OCI-LY7 (cell line): ENCODE measurements around the gene CORO6. TPM values are rescaled to one million over a fixed set of nuclear protein-coding genes. Genes with fewer than 3 reads are reported as not detected.

ENCODE experiments used
- BruUV-seq: library from RNA; stranded (reverse); fragments of 400-500 nt; replicated peaks from 2 replicates; lab custom pipeline; 2021; lab: Mats Ljungman, UMichigan
- CTCF ChIA-PET: fragments of 300-600 bp; sonication (Branson Sonifier 250); formaldehyde crosslinking; loops from one replicate; lab custom pipeline; 2022; ENCODE audit warnings: antibody characterized with exemption; ENCODE audit not compliant: unreplicated experiment; lab: Charles Lee
- POLR2A ChIA-PET: fragments of 300-600 bp; sonication (Branson Sonifier 250); formaldehyde crosslinking; loops from one replicate; lab custom pipeline; 2022; ENCODE audit warnings: antibody characterized with exemption; lab: Charles Lee
- DNase-seq: peaks from one replicate; pipeline ENCODE4 v3.0.0-alpha.2; 2015; ENCODE audit warnings: low spot score
- H2AFZ ChIP-seq: fragments of 200-600 bp; sonication (generic), shearing (Covaris generic); 2 replicates; pipeline ENCODE4 v1.6.1; 2014; ENCODE audit warnings: mild to moderate bottlenecking, antibody characterized with exemption, low read length, moderate library complexity
- H3K27ac ChIP-seq: fragments of 200-600 bp; sonication (generic); 2 replicates; pipeline ENCODE4 v1.5.1; 2014; ENCODE audit warnings: mixed run types, low read depth, mild to moderate bottlenecking, moderate library complexity, low read length, inconsistent platforms; ENCODE audit not compliant: poor library complexity, severe bottlenecking
- H3K36me3 ChIP-seq: fragments of 200-600 bp; sonication (generic); 2 replicates; pipeline ENCODE4 v1.6.1; 2014; ENCODE audit warnings: mild to moderate bottlenecking, antibody characterized with exemption, low read length, moderate library complexity, mixed read lengths; ENCODE audit not compliant: insufficient read depth
- H3K4me1 ChIP-seq: fragments of 200-600 bp; sonication (generic); 2 replicates; pipeline ENCODE4 v1.5.1; 2014; ENCODE audit warnings: mild to moderate bottlenecking, low read length; ENCODE audit not compliant: insufficient read depth, poor library complexity, severe bottlenecking
- H3K4me2 ChIP-seq: fragments of 200-600 bp; sonication (generic); 2 replicates; pipeline ENCODE4 v1.6.1; 2014; ENCODE audit warnings: mild to moderate bottlenecking, low read length
- H3K4me3 ChIP-seq: fragments of 200-600 bp; sonication (generic); 2 replicates; pipeline ENCODE4 v1.5.1; 2014; ENCODE audit warnings: mild to moderate bottlenecking, low read depth, low read length; ENCODE audit not compliant: poor library complexity, severe bottlenecking
- H3K79me2 ChIP-seq: fragments of 200-600 bp; sonication (generic); 2 replicates; pipeline ENCODE4 v1.6.1; 2016; ENCODE audit warnings: low read depth, mild to moderate bottlenecking, low read length, moderate library complexity, mixed read lengths; ENCODE audit not compliant: insufficient read depth
- H3K9me2 ChIP-seq: fragments of 200-600 bp; sonication (generic); 2 replicates; pipeline ENCODE4 v1.6.1; 2016; ENCODE audit warnings: mild to moderate bottlenecking, low read length, mixed read lengths; ENCODE audit not compliant: insufficient read depth
- H3K9me3 ChIP-seq: fragments of 200-600 bp; sonication (generic); 2 replicates; pipeline ENCODE4 v1.6.1; 2014; ENCODE audit warnings: mild to moderate bottlenecking, mixed run types, low read length, mixed read lengths
- H4K20me1 ChIP-seq: fragments of 200-600 bp; sonication (generic); 2 replicates; pipeline ENCODE4 v1.6.1; 2014; ENCODE audit warnings: mild to moderate bottlenecking, antibody characterized with exemption, low read length, moderate library complexity, mixed read lengths; ENCODE audit not compliant: insufficient read depth
- CTCF ChIP-seq: fragments of 200-600 bp; sonication (generic); conservative IDR thresholded peaks from 2 replicates; pipeline ENCODE4 v1.5.1; 2014; ENCODE audit warnings: mild to moderate bottlenecking, antibody characterized with exemption, low read length, moderate library complexity, mixed read lengths
- EZH2phosphoT487 ChIP-seq: fragments of 200-600 bp; sonication (generic); IDR thresholded peaks from 2 replicates; pipeline ENCODE4 v1.6.1; 2018; ENCODE audit warnings: low read depth, borderline replicate concordance, mild to moderate bottlenecking, mixed run types, antibody characterized with exemption, low read length, moderate library complexity, mixed read lengths
- intact Hi-C: fragments of 100-400 bp; cut with micrococcal nuclease; formaldehyde crosslinking; loops from one replicate; pipeline ENCODE4 v1.10.0; 2022; ENCODE audit not compliant: unreplicated experiment
- total RNA-seq, 2 experiments: library from RNA; depleted of rRNA in 1 of 2; stranded (reverse); fragments of >200 nt in 1 of 2; shearing (Covaris generic) in 1 of 2; gene quantifications; 2 replicates each; pipeline ENCODE4 v1.2.3, GENCODE V29; 2014 to 2022

CORO6 gene
- total RNA-seq, 2 experiments from 2014 or later, result 5.9 to 6.2 TPM

DNA sequence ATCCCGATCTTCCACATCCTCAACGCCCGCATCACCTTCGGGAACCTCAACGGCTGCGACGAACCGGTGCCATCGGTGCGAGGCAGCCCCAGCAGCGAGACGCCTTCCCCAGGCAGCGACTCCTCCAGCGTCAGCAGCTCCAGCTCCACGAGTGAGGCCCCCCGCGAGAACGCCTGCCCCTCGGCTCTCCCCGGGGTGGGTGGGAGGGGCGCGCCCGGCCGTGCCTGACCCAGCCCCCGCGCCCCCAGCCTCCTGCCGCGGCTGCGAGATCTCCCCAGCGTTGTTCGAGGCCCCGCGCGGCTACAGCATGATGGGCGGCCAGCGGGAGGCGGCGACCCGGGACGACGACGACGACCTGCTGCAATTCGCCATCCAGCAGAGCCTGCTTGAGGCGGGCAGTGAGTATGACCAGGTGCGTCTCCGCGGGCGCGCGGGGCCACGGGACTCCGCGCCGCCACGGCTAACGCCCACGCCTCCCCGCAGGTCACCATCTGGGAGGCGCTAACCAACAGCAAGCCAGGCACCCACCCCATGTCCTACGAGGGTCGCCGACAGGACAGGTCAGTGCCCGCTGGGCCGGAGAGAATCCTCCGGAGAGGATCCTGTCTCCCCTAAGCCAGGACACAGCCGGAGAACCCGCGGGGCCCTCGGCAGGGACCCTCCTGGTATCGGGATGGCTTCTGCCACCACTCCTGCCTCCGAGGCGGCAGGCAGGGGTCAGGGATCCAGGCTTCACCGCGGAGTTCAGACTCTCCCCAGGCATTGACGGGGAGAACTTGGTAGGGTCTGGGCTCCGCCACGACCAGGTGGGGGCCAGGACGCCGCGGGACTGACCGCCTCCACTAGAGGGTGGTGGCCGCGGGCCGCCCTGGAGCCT lies 10.1 kb downstream of the CORO6 start:
- no peak overlapping the region for H3K4me3 ChIP-seq
- no peaks in the 10 kb centered on the region for H3K79me2 ChIP-seq
- H3K4me1 ChIP-seq, result peaks cover 36% of the 10 kb centered on the region
- 0 out of 2 replicates have a peak, but pooled peaks cover 10% of the 10 kb centered on the region for H4K20me1 ChIP-seq
- CTCF ChIA-PET, result interaction anchor here (1.0 to 1.2 kb wide), 2 partner anchors 8 to 242 kb away, joined by 4 to 5 read pairs; no protein-coding TSS in a partner anchor
- no TSS peak for BruUV-seq
- no peak overlapping the region for H3K27ac ChIP-seq
- peaks cover 10% of the 10 kb centered on the region; the same call in 1 of the 2 replicates for H3K36me3 ChIP-seq
- H3K9me2 ChIP-seq, result no peaks in the 10 kb centered on the region
- H2AFZ ChIP-seq, result no peak overlapping the region
- DNase-seq, result no peak
- intact Hi-C loops, result loop anchor here (1.0 kb wide), 1 partner anchor 18 kb away; no protein-coding TSS in a partner anchor
- H3K9me3 ChIP-seq, result no peaks in the 10 kb centered on the region
- TF ChIP-seq EZH2phosphoT487, result no peak
- TF ChIP-seq CTCF, result no peak
- peak overlapping the region; percentile 35; the same call in 1 of the 2 replicates for H3K4me2 ChIP-seq
- POLR2A ChIA-PET, result no interaction called here

DNA sequence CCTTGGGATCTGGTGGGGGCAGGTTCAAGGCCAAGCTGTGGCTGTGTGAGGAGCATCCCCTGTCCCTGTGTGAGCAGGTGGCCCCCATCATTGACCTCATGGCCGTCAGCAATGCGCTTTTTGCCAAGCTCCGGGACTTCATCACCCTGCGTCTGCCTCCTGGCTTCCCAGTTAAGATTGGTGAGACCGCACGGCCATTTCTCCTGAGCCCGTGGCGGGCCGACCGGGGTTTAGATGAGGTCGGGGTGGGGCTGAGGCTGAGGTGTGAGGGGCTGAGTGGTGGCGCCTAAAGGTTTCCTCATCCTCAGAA lies 10.7 kb downstream of the CORO6 start:
- no peak for DNase-seq
- no peak overlapping the region for H3K27ac ChIP-seq
- H2AFZ ChIP-seq, result no peak overlapping the region
- no peaks in the 10 kb centered on the region for H3K79me2 ChIP-seq
- intact Hi-C loops, result no loop called here
- 0 out of 2 replicates have a peak, but pooled peaks cover 10% of the 10 kb centered on the region for H4K20me1 ChIP-seq
- H3K4me3 ChIP-seq, result no peak overlapping the region
- H3K4me1 ChIP-seq, result peaks cover 30% of the 10 kb centered on the region
- ChIA-PET POLR2A (no interaction called here), CTCF (no interaction called here)
- H3K36me3 ChIP-seq, result peaks cover 10% of the 10 kb centered on the region; the same call in 1 of the 2 replicates
- H3K9me2 ChIP-seq, result no peaks in the 10 kb centered on the region
- H3K9me3 ChIP-seq, result no peaks in the 10 kb centered on the region
- BruUV-seq, result no TSS peak
- no peak overlapping the region for H3K4me2 ChIP-seq
- TF ChIP-seq CTCF (no peak), EZH2phosphoT487 (no peak)
